ENCODE data around the gene PUM2. TPM values are rescaled to one million over a fixed set of nuclear protein-coding genes. Genes with fewer than 3 reads are reported as not detected.

Gene PUM2
- total and polyA plus RNA-seq, 8 donors: 86.4 to 129 (median 118) TPM

DNA sequence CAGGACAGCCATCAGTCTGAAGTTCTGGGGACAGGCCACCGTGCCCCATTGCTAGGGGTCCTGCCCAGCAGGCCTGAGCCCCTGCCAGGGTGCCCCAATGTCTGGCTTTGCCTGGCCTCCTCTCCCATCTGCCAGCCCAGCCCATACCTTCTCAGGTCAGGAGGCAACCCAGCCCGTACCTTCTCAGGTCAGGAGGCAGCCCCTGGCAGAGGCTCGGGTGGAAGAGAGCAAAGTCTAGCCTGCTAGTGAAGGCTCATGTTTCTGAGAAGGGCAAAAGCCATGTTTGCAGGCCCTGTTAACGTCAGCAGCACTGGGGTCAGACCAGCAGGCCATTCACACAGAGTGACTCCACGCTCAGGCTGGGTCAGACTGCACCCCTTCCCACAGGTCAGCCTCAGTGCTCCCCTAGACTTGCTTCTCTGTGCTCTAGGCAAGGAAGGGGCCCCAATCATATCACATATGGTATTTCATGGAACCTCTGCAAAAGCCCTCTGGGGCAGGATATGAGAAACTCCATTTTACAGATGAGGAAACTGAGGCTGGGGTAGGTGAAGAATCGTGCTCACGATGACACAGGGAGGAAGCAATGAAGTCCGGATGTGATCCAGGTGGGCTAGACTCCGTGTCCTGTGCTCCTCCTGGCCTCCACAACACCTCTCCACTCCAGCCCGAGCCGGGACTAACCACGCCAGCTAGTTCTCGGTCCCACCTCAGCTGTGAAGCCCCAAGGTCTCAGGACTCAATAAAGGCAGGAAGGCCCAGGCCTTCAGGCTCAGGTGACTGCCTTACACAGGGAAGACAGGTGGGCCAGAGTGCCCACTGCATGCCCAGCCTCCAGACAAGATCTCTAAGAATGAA lies 135.2 kb downstream of the PUM2 start:
- H3K9me3 ChIP-seq: no peaks in the 10 kb centered on the region
- peaks cover 5 to 7% of the 10 kb centered on the region in 2 donors for H3K4me1 ChIP-seq
- H3K36me3 ChIP-seq: no peaks in the 10 kb centered on the region
- TF ChIP-seq, protein P1, sequence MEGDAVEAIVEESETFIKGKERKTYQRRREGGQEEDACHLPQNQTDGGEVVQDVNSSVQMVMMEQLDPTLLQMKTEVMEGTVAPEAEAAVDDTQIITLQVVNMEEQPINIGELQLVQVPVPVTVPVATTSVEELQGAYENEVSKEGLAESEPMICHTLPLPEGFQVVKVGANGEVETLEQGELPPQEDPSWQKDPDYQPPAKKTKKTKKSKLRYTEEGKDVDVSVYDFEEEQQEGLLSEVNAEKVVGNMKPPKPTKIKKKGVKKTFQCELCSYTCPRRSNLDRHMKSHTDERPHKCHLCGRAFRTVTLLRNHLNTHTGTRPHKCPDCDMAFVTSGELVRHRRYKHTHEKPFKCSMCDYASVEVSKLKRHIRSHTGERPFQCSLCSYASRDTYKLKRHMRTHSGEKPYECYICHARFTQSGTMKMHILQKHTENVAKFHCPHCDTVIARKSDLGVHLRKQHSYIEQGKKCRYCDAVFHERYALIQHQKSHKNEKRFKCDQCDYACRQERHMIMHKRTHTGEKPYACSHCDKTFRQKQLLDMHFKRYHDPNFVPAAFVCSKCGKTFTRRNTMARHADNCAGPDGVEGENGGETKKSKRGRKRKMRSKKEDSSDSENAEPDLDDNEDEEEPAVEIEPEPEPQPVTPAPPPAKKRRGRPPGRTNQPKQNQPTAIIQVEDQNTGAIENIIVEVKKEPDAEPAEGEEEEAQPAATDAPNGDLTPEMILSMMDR (IDR thresholded peaks at IDR 0.05): no peak
- no peak overlapping the region for H3K4me3 ChIP-seq
- no peak overlapping the region for H3K27ac ChIP-seq
- ATAC-seq (no peak), DNase-seq (no peak)
- H3K27me3 ChIP-seq: no peaks in the 10 kb centered on the region
- intact Hi-C loops (cut with DNase I): no loop called here

DNA sequence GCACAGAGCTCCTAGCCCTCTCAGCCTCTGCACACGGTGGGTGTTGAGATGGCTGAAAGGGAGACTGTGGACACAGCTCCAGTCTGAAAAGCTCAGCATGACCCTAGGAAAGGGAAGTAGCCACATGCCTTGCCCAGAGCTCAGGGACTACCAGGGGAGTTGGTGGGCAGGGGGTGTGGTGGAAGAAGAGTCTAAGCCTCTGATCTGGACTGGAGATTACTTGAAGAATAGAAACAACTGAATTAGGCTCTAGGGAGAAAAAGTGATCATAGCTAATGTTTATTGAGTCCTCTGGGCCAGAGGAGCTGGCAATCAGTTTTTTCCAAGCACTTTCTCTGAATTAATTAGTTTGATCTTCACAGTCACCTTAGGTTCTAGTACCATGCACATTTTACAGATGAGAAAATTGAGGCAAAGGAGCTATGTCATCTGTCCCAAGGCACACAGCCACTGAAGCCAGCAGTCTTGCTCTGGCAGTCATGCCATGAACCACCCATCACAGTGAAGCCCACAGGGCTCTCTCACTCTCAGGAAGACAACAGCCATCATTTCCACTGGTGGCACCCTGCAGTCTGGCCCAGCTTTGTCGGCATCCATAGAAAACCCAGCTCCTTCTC lies 136.0 kb downstream of the PUM2 start:
- Histone ChIP-seq H3K36me3 (no peaks in the 10 kb centered on the region), H3K4me1 (peaks cover 5 to 7% of the 10 kb centered on the region in 2 donors), H3K9me3 (no peaks in the 10 kb centered on the region), H3K27me3 (no peaks in the 10 kb centered on the region), H3K27ac (no peak overlapping the region), H3K4me3 (no peak overlapping the region)
- intact Hi-C loops (cut with DNase I): no loop called here
- ATAC-seq: no peak
- DNase-seq: no peak
- TF ChIP-seq, protein P1 (IDR thresholded peaks at IDR 0.05): no peak

DNA sequence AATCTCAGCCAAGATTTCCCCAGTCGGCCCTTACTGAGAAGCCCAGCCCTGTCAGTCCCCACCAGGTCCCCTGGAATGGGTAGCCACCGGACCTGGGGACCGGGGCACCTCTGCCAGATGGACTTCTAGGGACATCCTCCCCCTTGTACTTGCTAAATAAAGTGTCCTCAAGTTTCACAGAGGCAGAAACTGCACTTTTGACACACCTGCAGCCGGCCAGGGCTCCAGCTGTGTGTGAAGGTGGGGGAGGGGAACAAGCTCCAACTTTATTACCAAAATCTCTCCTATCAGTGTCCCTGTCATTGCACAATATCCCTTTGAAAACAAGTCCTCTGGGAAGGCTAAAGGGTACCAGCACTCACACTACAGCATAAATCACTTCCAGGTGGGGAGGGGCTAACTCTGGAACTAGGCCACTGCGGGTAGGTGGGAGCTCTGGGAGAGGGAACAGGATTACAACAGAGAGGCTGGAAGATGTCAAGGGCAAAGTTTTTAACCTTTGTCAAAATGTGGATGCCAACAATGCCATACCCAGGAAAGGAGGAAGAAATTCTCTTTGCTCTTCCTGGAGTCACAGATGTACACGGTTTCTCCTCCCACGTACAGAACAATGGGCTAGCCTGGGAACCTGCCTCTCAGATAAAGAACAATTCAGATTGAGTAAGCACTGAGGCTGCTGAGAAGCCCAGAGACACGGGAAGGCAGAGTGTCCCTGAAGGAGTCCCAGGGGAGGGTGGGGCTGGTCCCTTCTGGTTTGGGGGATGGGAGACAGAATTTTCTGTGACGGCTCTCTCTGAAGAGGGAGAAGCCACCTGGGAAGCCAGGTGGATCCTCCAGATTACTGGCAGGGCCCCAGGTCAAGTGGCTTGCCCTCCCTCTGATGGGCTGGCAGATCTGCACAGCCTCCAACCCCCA lies 136.7 kb downstream of the PUM2 start:
- TF ChIP-seq, protein P1 (IDR thresholded peaks at IDR 0.05): no peak
- Histone ChIP-seq H3K36me3 (no peaks in the 10 kb centered on the region), H3K27me3 (no peaks in the 10 kb centered on the region), H3K4me3 (no peak overlapping the region), H3K27ac (peak overlapping the region in 1 of 2 donors; percentile 35), H3K9me3 (no peaks in the 10 kb centered on the region), H3K4me1 (peaks cover 7 to 8% of the 10 kb centered on the region in 2 donors)
- DNase-seq (no peak), ATAC-seq (peak; percentile 10)
- intact Hi-C loops (cut with DNase I): no loop called here

DNA sequence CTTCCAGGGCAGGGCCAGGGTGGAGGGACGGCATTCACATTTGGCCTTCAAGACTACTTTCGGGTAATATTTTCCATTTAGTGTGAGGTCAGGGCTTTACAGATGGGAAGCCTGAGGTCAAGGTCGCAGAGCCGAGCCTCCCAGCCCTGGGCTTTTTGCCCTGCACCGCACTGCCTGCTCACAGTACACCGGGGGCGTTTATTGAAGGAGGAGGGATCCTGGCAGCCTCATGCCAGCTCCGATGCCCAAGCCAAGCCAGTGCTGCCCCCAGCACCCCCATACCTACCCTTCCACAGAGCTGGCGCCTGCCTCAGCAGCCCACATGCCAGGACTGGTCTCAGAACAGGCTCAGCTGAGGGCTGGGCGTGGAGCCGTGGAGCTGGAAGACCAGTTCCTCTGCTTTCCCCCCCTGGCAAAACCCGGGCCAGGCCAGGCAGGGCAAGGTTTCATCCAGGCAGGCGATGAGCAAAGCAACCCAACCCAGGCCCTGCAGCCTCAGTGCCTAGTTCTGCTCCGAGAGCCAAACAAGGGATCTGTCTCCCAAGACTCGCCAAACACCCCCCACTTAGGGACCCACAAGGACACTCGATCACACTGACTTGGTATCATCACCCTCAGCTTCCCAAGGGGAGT lies 137.7 kb downstream of the PUM2 start:
- peak; percentile 72 for ATAC-seq
- Histone ChIP-seq H3K4me1 (peaks cover 7 to 11% of the 10 kb centered on the region in 2 donors), H3K27ac (peak overlapping the region; percentile 6 to 59)

More for the DNA sequence above, 137.7 kb downstream of the PUM2 start:
- Histone ChIP-seq H3K27me3 (no peaks in the 10 kb centered on the region), H3K36me3 (no peaks in the 10 kb centered on the region), H3K4me3 (no peak overlapping the region), H3K9me3 (no peaks in the 10 kb centered on the region)
- DNase-seq: peak in 3 of 4 donors; percentile 70 to 87 (median 71)
- intact Hi-C loops (cut with DNase I): no loop called here
- TF ChIP-seq, protein P1 (IDR thresholded peaks at IDR 0.05): no peak
